DOHH2 (cell line): Measurements from ENCODE around the gene VSTM2L.

Source experiments
- H3F3A ChIP-seq: fragments of 200-600 bp; sonication (generic), shearing (Covaris generic); 2 replicates; pipeline ENCODE4 v1.6.0; 2016; ENCODE audit warnings: antibody characterized with exemption, mild to moderate bottlenecking; ENCODE audit not compliant: control insufficient read depth, insufficient read depth
- H3K27ac ChIP-seq: fragments of 200-600 bp; sonication (generic); 2 replicates; pipeline ENCODE4 v1.5.1; 2014; ENCODE audit warnings: low read depth, mild to moderate bottlenecking, low read length, moderate library complexity
- H3K27me3 ChIP-seq: fragments of 200-600 bp; sonication (generic); 2 replicates; pipeline ENCODE4 v1.6.1; 2014; ENCODE audit warnings: mild to moderate bottlenecking, low read length, mixed read lengths; ENCODE audit not compliant: control insufficient read depth
- H3K36me3 ChIP-seq: fragments of 200-600 bp; sonication (generic); 2 replicates; pipeline ENCODE4 v1.6.1; 2014; ENCODE audit warnings: mild to moderate bottlenecking, low read length, moderate library complexity, mixed read lengths; ENCODE audit not compliant: control insufficient read depth
- H3K4me1 ChIP-seq: fragments of 200-600 bp; sonication (generic); 2 replicates; pipeline ENCODE4 v1.6.1; 2014; ENCODE audit warnings: mild to moderate bottlenecking, low read length, mixed read lengths; ENCODE audit not compliant: control insufficient read depth
- H3K4me2 ChIP-seq: fragments of 200-600 bp; sonication (generic); 2 replicates; pipeline ENCODE4 v1.6.0; 2014; ENCODE audit warnings: mild to moderate bottlenecking, low read length, moderate library complexity
- H3K4me3 ChIP-seq: fragments of 200-600 bp; sonication (generic); 2 replicates; pipeline ENCODE4 v1.5.1; 2014; ENCODE audit warnings: mild to moderate bottlenecking, low read length, mixed read lengths
- H3K79me2 ChIP-seq: fragments of 200-600 bp; sonication (generic); 2 replicates; pipeline ENCODE4 v1.6.1; 2014; ENCODE audit warnings: mild to moderate bottlenecking, low read length, mixed read lengths; ENCODE audit not compliant: control insufficient read depth
- H3K9me2 ChIP-seq: fragments of 200-600 bp; sonication (generic); replicated peaks from 2 replicates; pipeline ENCODE4 v1.6.1; 2014; ENCODE audit warnings: mild to moderate bottlenecking, low read length, mixed read lengths; ENCODE audit not compliant: control insufficient read depth
- H3K9me3 ChIP-seq: fragments of 200-600 bp; sonication (generic); 2 replicates; pipeline ENCODE4 v1.6.1; 2014; ENCODE audit warnings: antibody characterized with exemption, low read length, mixed read lengths; ENCODE audit not compliant: control insufficient read depth, insufficient read depth
- H4K20me1 ChIP-seq: fragments of 200-600 bp; sonication (generic); 2 replicates; pipeline ENCODE4 v1.6.0; 2014; ENCODE audit warnings: low read depth, mild to moderate bottlenecking, antibody characterized with exemption, low read length, moderate library complexity; ENCODE audit not compliant: control insufficient read depth, insufficient read depth
- EZH2phosphoT487 ChIP-seq: fragments of 200-600 bp; sonication (generic); IDR thresholded peaks from 2 replicates; pipeline ENCODE4 v1.6.1; 2017; ENCODE audit warnings: borderline replicate concordance, mild to moderate bottlenecking, antibody characterized with exemption, low read length, moderate library complexity, mixed read lengths
- TF ChIP-seq, protein P1 (sequence below): fragments of 200-600 bp; sonication (generic); IDR thresholded peaks from one replicate; pipeline ENCODE4 v1.5.1; 2014; ENCODE audit warnings: antibody characterized with exemption, mild to moderate bottlenecking, low read depth, low read length; ENCODE audit not compliant: poor library complexity, severe bottlenecking

Gene VSTM2L

DNA sequence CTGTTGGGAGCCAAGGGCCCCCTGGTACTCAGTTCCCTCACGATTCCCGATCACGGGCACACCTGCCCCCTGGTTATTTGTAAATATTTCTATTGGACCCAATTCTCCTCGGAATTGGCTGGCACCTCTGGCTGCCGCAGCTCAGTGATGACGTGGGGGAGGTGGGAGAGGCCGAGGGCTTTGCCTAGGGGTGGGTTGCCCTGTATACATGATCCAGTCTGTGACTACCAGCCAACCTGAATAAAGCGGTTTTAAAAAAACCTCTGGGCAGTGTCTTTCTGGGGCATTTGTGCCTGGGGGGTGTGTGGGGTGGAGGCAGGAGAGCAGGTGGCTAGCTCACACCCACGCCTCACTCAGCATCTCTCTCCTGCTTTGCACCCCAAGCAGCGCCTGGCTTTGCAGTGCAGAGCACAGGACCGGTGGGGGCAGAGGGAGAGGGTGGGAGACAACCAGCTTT lies 42.2 kb downstream of the VSTM2L start:
- no peaks in the 10 kb centered on the region for H4K20me1 ChIP-seq
- no peaks in the 10 kb centered on the region; the same call in none of the 2 replicates for H3K4me1 ChIP-seq
- H3K4me3 ChIP-seq = no peak overlapping the region
- no peak overlapping the region for H3K4me2 ChIP-seq
- TF ChIP-seq EZH2phosphoT487 = no peak
- TF ChIP-seq, protein P1, sequence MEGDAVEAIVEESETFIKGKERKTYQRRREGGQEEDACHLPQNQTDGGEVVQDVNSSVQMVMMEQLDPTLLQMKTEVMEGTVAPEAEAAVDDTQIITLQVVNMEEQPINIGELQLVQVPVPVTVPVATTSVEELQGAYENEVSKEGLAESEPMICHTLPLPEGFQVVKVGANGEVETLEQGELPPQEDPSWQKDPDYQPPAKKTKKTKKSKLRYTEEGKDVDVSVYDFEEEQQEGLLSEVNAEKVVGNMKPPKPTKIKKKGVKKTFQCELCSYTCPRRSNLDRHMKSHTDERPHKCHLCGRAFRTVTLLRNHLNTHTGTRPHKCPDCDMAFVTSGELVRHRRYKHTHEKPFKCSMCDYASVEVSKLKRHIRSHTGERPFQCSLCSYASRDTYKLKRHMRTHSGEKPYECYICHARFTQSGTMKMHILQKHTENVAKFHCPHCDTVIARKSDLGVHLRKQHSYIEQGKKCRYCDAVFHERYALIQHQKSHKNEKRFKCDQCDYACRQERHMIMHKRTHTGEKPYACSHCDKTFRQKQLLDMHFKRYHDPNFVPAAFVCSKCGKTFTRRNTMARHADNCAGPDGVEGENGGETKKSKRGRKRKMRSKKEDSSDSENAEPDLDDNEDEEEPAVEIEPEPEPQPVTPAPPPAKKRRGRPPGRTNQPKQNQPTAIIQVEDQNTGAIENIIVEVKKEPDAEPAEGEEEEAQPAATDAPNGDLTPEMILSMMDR = no peak
- H3K27ac ChIP-seq = no peak overlapping the region
- H3K9me3 ChIP-seq = no peaks in the 10 kb centered on the region
- H3F3A ChIP-seq = no peaks in the 10 kb centered on the region
- H3K9me2 ChIP-seq = no peaks in the 10 kb centered on the region
- no peaks in the 10 kb centered on the region for H3K27me3 ChIP-seq
- no peaks in the 10 kb centered on the region for H3K36me3 ChIP-seq
- H3K79me2 ChIP-seq = no peaks in the 10 kb centered on the region

DNA sequence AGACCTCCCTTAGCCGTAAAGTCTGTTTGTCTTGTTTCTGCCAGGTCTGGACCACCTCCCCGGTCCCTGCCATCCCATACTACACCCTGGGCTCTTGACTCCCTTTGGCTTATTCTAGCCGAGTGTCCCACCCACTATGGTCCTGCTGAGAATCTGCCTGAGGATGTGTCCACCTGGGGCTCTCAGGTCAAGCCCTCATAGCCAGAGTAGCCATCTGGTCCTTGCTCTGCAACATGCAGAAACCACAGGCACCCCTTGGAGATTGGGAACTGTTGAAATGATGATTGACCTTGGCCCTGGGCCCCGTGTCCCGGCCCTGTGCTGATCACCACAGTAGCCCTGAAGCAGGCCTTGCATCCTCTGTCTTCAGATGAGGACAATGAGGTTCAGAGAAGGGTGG lies 44.0 kb downstream of the VSTM2L start:
- Histone ChIP-seq H3K9me2 (no peaks in the 10 kb centered on the region), H3K4me2 (no peak overlapping the region), H3K36me3 (no peaks in the 10 kb centered on the region), H3K9me3 (no peaks in the 10 kb centered on the region), H3K27me3 (no peaks in the 10 kb centered on the region), H3K79me2 (no peaks in the 10 kb centered on the region), H4K20me1 (no peaks in the 10 kb centered on the region), H3K27ac (no peak overlapping the region), H3K4me1 (no peaks in the 10 kb centered on the region; the same call in none of the 2 replicates), H3K4me3 (no peak overlapping the region), H3F3A (no peaks in the 10 kb centered on the region)
- TF ChIP-seq, protein P1 = no peak

DNA sequence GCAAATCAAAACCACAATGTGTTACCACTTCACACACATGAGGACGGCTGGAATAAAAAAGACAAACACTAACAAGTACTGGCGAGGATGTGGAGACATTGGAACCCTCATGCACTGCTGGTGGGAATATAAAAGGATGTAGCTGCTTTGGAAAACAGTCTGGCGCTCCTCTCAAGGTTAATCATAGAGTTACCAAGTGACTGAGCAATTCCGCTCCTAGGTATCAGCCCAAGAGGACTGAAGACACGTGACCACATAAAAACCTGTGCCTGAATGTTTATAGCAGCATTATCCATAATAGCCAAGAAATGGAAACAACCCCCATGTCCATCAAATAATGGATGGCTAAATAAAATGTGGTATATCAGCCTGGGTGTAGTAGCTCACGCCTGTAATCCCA lies 45.0 kb downstream of the VSTM2L start:
- TF ChIP-seq EZH2phosphoT487 = no peak
- TF ChIP-seq, protein P1 = no peak
- Histone ChIP-seq H3K79me2 (no peaks in the 10 kb centered on the region), H3K27ac (no peak overlapping the region), H4K20me1 (no peaks in the 10 kb centered on the region), H3K36me3 (no peaks in the 10 kb centered on the region), H3K4me3 (no peak overlapping the region), H3K4me1 (no peaks in the 10 kb centered on the region; the same call in 1 of the 2 replicates), H3K9me2 (no peaks in the 10 kb centered on the region), H3F3A (no peaks in the 10 kb centered on the region), H3K27me3 (no peaks in the 10 kb centered on the region), H3K4me2 (no peak overlapping the region), H3K9me3 (no peaks in the 10 kb centered on the region)

DNA sequence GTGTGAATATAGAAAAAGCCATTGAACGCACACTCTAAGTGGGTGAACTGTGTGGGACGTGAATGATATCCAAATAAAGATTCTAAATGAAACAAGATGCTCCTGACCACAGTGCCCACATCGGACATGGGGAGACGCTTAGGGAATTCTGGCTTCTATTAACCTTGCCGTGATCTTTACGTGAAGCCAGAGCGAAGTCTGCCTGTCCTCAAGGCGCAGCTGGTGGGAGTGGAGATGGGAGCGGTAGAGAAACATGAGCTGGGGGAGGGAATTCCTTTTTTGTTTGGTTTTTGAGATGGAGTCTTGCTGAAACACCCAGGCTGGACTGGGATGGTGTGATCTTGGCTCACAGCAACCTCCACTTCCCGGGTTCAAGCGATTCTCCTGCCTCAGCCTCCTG lies 46.0 kb downstream of the VSTM2L start:
- H3K27me3 ChIP-seq = no peaks in the 10 kb centered on the region
- no peaks in the 10 kb centered on the region for H3K9me2 ChIP-seq
- H4K20me1 ChIP-seq = no peaks in the 10 kb centered on the region
- H3K27ac ChIP-seq = no peak overlapping the region
- no peak overlapping the region for H3K4me3 ChIP-seq
- H3K79me2 ChIP-seq = no peaks in the 10 kb centered on the region
- TF ChIP-seq, protein P1 = no peak
- TF ChIP-seq EZH2phosphoT487 = no peak
- no peaks in the 10 kb centered on the region for H3F3A ChIP-seq
- no peaks in the 10 kb centered on the region for H3K4me1 ChIP-seq
- H3K9me3 ChIP-seq = no peaks in the 10 kb centered on the region
- no peak overlapping the region for H3K4me2 ChIP-seq
- no peaks in the 10 kb centered on the region for H3K36me3 ChIP-seq
